Measurements from ENCODE around the gene PRUNE1.

The PRUNE1 gene

DNA sequence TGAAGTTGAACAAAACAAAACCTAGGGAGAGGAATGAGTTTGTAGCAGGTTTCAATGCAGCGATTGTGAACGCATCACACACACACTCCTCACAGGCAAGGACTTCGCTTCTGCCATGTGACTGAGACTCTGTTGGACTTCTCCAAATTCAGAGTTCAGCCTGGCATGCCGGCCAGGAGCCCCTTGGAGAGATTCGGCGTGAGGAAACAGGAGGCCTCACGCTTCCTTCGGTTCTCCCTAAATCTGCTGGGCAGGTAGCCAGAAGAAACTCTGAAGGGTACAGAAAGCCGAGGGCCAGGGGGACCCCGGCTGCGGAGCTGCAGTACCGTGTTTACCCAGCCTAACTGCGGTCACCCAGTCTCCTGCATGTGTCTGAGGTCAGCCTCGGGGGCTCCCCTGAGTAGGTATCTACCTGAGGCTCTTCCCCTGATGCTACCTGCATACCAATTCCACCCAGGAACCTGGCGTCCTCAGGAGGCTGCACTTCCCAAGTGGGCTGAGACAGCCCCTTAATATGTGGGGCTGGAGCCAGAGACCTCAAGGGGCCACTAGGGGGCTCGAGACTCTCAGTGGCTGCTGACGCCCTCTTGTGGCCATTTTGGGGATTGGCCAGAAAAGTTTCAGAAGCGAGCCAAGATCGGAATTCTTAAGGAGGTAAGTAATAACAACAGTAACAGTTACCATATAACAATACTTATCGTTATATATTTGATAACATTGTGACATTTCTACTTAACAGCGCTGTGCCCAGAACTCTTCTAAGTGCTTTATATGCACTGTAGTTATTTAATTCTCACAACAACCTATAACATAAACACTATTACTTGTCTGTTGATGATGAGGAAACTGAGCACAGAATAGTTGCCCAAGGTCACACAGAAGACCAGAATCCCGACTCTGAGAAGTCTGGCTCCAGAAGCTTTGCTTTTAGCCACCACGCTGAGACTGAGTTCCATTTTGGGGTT, 28.9 kb upstream of the PRUNE1 start:
- DNase-seq (ENCODE audit: low read depth) = peak; percentile 80

DNA sequence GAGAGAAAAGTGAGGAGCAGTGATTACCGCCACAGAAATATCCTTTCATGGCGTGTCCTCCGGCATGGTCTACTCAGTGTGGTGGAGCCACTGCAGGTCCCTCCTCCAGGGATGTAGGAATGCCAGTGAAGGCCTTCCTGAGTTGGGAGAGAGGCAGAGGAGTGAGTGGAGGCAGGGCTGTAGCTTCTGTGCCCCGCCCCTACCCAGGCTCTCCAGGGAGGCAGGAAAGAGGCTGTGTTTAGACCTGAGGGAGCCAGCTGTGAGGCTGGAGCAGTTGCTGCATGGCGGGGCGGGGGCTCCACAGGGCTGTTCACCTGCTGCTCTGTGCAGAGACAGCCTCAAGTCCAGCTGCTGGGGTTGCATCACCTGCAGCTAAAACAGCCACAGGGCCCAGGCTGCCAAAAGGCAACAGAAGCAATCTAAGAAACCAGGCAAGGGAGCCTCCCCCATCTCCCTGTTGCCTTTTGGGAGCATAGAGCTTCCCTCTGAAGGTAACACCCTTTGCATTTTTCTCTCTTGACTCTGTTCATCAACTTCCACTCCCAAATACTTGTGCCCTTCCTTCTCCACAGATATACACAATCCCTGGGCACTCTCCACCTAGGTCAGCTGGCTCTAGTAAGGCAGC, 27.0 kb upstream of the PRUNE1 start:
- DNase-seq (ENCODE audit: low read depth) = no peak

DNA sequence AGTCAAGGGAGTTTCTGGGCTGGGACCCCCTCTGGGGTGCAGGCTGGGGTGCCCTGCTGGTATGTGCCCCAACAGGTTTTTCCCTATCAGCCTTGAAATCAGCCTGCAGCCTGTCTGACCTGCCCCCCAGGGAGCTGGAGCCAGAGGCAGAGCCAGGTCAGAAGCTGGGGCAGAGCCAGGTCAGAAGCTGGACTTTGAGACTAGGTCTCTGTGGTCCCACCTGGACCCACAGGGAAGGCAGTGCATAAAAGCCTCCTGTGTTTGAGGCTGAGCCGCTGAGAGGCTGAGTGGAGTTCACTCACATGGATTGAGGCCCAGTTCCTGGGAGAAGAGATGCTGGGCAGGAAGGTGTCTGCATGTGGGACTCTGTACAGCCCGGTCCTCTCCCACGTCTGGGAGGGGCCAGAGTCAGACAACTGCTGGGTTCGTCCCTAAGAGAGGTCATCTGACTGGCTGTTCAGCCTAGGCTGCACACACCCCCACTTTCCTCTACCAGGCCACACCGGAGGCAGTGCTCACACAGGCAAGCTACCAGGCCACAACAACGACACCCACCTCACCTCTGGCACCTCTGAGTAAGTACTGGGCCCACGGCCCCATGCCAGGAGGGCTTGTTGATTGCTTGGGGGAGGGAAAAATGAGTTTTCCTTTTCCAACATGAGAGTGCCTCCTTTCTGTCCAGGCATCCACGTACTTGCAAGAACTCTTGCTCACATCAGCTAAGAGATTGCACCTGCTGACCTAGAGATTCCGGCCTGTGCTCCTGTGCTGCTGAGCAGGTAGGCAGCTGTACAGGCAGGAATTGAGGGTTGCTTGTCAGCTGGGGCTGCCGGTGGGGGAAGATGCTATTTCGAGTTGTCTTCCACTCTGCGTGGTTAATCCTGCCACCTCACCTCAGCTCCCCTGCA, 26.2 kb upstream of the PRUNE1 start, which contains the start of gene ANXA9:
Gene ANXA9, plus strand, starts transcription at position 488 of the 908 bp plus-strand sequence. CDS start 814 bp downstream, outside the sequence.
- no peak for DNase-seq (ENCODE audit: low read depth)

DNA sequence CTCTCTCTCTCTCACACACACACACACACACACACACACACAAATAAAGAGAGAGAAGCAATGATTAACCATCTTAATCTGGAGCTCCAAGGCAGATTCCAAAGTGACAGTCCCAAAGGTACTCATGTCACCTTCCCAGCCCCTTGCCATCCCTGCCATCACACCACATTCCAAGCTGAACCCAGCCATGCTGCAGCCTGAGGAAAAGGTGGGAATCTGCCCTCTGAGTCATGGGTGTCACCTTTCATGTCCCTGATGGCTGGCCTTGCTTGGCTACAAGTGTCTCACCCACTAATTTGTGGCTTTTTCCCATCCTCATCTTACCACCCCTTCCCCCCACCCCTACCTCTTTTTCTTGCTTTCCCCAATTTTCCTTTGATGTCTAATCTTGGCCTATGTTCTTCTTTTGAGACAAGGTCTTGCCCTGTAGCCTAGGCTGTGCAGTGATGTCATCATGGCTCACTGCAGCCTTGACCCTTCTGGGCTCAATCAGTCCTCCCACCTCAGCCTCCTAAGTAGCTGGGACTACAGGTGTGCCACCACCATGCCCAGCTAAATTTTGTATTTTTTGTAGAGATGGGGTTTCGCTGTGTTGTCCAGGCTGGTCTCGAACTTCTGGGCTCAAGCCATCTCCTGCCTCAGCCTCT, 22.9 kb upstream of the PRUNE1 start:
- no peak for DNase-seq (ENCODE audit: low read depth)

DNA sequence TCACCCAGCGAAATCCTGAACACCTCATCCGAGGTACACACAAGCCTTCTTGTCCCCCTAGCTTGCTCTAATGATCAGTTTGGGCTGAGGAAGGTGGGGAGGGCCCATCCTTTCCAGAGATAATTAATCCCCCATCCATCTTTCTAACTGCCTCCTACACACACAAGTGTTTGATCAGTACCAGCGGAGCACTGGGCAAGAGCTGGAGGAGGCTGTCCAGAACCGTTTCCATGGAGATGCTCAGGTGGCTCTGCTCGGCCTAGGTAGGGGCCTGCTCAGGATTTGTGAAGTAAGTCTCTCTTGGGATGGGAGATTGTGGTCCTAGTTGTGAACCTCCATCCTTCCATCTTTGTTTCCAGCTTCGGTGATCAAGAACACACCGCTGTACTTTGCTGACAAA, 20.3 kb upstream of the PRUNE1 start:
- DNase-seq (ENCODE audit: low read depth) = no peak

DNA sequence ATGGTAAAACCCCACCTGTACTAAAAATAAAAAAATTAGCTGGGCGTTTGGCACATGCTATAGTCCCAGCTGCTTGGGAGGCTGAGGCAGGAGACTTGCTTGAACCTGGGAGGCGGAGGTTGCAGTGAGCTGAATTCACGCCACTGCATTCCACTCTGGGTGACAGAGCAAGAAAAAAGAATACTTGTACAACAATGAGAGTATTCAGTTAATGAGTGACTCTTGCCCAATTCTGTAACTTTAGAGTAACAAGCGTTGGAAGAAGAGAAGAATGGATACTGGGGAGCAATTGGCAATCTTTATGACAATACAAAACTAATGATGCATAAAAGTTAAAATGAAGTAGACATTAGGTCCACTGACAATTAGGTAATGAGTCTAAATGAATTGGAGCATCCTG, 15.6 kb upstream of the PRUNE1 start:
- DNase-seq (ENCODE audit: low read depth) = no peak

DNA sequence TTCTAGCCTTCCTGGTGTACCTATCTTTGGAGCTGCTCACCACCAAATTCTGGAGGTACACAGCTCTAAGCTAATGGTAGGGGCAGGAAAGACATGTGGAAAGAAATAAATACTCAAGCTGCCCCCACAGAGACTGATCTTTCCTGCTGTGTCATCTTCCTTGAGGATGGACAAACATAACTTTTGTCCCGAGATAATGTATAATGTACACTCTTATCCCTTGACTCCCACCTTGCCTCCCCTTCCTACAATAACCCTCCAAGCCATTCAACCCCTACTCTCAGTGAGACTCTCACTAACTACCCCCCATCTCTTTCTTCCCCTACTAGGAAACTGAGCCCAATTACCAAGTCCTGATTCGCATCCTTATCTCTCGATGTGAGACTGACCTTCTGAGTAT, 14.0 kb upstream of the PRUNE1 start:
- no peak for DNase-seq (ENCODE audit: low read depth)

DNA sequence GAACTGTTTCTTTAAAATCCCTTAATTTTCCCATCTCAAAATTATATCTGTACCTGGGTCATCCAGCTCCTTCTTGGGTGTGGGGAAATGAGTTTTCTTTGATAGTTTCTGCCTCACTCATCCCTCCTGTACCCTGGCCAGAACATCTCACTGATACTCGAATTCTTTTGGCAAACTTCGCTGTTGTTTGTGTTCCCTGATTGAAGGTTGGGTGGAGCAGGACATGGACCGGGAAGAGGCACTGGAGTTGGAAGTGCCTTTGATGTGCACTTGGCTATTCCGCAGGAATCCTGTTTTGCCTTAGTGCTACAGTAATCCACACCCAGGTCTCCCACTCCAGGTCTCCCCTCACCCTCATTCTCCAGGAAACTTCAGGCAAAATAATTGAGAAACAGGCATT, 12.8 kb upstream of the PRUNE1 start:
- no peak for DNase-seq (ENCODE audit: low read depth)

DNA sequence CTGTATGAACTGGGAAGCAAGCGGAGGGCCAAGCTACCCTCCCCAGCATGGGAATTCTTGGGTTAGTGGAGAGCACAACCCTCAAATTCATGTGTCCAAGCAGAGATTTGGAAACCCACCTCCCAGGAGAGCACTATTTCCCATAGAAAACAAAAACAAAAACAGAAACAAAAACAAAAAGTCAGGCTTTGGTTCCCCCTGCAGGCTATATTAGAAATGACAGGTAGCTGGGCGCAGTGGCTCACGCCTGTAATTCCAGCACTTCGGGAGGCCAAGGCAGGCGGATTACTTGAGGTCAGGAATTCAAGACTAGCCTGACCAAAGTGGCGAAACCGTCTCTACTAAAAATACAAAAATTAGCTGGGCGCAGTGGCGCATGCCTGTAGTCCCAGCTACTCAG, 12.4 kb upstream of the PRUNE1 start:
- no peak for DNase-seq (ENCODE audit: low read depth)

DNA sequence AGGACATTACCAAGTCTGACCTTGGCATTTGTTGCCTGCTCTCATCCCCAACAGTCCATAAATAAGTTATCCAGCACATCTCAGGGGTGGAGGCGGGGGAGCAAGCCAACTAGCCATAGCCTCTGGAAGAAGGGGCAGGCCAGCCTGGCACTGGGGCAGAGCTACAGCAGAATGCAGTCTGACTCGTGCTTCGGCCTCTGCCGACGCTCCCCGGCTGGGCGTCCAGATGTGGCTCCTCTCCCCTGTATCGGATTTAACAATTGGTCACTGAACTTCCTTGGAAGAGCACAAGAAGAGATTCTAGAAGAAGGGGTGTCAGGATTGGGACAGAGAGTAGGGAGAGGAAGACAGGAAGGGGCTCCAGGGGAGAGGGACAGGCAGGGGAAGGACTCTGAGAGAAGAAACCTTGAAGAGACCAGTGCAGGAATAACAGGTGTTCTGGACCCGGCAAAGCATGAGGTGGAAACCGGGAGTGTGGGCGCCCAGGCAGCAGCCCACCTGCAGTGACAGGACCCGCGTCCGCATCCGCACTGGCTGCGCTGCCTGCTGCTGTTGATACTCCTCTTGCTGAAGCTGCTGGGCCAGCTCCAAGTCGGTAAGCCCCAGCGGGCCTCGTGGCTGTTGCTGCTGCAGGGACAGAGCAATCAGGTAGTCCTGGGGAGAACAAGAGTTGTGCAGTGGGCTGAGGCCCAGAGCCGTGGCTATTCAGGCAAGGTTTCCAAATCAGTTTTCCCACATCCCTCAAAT, 10.9 kb upstream of the PRUNE1 start:
- no peak for DNase-seq (ENCODE audit: low read depth)

DNA sequence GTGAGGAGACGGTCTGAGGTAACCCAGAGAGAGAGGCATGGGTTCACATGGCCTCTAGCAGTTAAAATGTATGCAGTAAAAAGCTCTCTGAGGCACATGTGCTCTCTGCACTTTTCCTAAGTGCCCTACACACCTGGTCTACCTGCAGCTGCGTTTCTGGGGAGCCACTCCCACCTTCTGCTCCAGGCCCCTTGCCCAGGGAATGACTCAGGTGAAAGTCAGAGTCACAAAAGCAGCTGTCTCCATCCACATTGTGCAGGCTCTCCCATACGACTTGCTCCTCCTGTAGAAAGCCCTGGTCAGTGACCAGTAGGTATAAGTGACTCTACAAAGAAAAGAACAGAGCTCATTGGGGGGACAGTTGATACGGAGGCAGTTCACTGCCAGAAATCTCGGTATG, 10.3 kb upstream of the PRUNE1 start:
- DNase-seq (ENCODE audit: low read depth) = no peak

DNA sequence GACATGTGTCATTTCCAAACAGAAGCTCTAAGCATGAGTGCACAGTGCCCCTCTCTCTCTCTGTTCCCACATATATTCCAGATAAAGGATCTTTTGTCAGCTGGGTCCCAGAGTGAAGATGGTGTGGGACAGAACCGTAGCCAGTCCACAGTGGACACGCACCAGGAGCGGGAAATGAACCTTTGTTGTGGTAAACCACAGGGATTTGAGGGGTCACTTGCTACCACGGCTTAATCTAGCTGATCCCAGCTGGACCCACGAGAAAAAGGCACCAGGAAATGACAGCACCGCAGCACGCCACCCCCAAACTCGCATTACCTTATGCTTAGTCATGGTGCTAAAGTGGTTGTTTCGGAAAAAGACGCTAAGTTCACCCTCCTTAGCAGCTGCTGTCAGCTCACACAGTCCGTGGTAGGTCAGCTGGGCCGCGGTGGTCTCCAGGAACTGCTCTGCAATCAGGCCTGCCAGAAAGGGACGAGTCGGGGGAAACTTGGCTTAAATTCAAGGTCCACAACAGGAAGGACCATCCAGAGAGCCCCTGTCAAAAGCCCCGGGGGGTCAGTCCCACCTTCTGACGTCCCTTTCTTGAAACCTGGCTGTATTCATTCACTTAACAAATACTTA, 9.1 kb upstream of the PRUNE1 start:
- no peak for DNase-seq (ENCODE audit: low read depth)

DNA sequence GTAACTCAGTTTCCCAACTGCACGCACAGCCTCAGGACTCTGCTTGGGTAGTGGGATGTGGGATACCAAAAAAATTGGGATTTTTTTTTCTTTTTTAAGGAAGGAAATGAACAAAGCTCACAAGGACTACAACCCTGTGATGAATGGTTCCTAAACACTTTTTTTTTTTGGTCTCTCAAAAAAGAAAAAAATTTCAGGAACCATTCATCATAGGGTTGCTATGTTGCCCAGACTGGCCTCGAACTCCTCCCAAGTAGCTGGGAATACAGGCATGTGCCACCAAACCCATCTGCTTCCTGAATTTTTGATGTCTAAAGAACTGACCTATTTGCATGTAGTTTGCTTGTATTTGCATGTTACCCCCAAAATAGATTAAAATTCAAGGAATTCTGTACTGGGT, 8.3 kb upstream of the PRUNE1 start:
- no peak for DNase-seq (ENCODE audit: low read depth)

DNA sequence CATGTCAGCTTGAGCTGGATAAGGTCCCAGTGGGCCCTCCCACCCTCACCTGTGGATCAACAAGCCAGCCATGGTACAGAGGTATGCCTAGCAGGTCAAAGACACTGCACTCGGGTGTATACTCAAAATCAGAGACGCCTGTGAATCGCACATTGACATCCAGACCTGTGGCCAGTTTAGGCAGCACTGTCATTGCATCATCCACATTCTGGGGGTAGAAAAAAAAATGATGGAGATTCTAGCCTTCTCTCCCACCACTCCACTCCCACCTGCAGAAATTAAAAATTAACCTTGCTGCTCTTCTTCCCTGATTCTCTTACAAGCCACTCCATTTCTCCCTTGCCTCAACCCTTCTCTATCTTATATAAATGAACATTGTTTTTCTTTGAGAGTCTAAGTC, 7.8 kb upstream of the PRUNE1 start:
- no peak for DNase-seq (ENCODE audit: low read depth)

DNA sequence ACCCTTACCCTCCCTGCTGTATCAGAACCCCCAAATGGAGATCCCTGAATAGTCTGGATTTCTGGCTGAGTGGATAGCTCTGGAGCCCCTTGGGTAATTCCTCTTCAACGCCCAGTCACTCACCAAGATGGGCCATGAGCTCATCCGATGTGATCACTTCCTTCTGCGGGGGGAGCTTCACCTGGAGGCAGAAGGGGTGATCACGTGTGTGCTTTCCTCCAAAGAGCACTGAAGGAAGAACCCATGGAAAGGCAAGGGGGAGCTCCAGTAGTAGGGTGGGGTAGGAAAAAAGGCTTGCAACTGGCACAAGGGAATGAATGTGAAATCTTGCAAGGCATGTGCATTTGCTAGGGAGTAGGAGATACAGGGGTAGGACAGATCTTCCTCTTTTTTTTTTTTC, 6.6 kb upstream of the PRUNE1 start:
- DNase-seq (ENCODE audit: low read depth) = no peak

DNA sequence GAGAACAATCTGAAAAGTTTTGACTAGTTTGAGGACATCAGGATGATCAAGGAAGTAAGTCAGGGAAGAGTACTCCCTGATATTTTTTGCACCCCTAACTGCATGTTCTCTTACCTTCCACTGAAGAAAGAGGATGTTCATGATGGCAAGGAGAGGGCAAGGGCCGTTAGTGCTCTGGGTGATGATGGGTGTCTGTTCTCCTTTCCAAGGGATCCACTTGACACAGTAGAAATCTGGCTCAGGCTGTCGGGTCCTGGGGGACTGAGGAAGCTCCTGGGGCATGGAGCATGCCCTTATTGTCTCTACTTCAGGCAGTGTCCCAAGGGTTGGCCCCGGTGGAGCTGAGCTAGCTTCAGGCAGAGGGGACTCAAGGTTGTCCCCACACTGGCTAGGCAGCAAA, 6.2 kb upstream of the PRUNE1 start:
- DNase-seq (ENCODE audit: low read depth) = no peak

DNA sequence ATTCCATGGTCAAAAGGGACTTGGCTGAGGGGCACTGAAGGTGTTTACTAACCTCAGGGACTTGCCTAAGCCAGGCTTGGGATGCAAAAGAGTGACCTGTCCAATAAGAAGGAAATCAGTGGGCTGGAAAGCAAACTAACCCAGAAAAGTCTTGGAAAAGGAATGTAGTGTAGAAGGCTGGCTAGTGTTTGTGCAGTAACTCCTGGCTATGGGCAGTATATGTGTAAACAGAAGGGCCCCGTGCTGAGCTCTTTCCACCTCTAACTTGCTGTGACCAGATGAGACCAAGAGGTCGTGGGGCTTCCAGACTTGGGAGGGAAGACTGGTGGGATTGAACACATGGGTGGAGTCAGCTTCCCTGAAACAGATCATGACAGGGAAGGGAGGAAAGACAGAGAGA, 5.6 kb upstream of the PRUNE1 start:
- no peak for DNase-seq (ENCODE audit: low read depth)

DNA sequence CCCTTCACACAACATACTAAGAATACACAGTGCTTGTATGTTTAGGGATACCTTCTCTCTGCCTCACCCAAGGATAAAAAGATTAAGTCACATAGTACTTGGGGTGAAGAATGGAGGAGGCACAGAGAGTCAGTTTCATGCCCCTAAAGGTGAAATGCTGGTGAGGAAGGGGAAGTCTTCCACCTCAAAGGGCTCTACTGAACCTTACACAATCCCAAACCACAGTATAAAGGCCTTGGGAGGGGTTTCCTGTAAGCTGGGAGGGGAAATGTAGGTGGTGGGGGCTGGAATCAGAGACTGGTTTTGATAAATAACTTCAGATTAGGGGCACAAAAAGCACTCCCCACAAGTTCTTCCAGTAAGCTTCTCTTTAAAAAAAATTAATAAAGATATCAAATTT, 5.1 kb upstream of the PRUNE1 start:
- no peak for DNase-seq (ENCODE audit: low read depth)

DNA sequence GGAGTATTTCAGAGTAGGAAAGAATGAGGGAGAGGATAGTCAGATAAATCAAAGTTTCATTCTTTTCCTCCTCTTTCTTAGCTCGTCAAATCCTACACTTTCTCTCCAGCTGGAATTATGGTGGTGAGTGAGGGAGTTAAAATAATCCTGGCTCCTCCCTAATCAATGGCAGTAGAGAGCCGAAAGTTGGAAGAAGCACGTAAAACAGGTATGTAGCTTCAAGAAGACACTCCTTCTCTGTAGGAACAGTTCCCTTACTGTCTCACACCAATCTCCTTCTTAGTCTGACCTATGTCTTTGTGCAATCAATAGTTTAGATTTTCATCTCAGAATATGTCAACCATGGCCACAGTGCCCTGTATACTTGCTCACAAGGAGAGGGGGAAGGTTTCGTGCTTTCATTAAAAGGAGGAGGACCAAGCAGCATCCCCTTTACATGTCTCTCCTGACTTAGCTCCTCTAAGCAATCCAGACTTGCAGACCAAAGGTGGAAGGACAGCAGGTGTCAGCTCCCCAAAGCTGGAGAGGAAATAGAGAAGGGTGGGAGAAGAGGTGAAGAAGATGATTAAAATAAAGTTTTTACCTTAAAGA, 2.4 kb upstream of the PRUNE1 start:
- no peak for DNase-seq (ENCODE audit: low read depth)

DNA sequence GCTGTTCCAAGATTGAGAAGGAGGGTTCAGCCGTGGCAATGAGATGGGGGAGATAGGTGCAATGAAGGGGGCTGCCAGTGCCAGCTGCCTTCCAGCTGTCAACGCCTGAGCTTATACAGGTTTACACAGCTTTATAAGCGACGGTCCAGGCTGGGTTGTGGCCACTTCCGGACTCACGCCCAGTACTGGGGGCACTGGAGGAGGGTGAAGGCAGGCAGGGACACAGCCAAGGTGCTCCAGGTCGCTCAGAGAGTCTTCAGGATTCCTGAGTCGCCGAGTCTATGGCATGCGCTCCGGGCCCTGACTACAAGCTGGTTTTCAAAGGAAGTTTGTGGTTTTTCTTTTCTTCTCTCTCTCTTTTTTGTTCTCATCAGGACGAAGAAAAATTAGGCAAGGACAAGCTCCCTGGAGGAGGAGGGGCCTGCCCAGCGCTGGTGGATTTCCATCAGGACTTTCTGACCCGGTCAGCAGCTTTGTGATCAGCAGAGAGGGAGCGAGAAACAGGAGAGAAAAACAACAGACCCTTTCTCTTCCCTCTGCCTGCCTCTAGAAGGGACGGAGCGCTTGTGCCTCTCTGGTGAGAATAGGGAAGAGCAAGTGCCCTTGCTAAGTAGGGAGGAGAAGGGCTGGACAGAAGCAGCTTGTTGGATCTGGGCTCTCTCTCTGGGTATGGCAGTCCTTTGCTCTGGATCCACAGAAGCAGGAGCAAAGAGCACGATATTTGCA, 1.8 kb upstream of the PRUNE1 start, which contains the start of gene MINDY1:
Gene MINDY1, minus strand, starts transcription at position 576 of the 726 bp plus-strand sequence. CDS start 4,285 bp downstream, outside the sequence.
- DNase-seq (ENCODE audit: low read depth) = no peak

All from stimulated activated CD4-positive, alpha-beta T cell treated with anti-CD3 and anti-CD28 coated beads, Interleukin-2, amount 100 ng/mL, for 4 hours (primary cell).